ENCODE measurements around the gene C1RL. TPM values are rescaled to one million over a fixed set of nuclear protein-coding genes. Genes with fewer than 3 reads are reported as not detected.
"Not testable (repeated sequence)": the region's sequence is repeated elsewhere in the genome, so short reads cannot be mapped to it uniquely, and the experiment has no call there.

The C1RL gene
- polyA plus RNA-seq, 3 donors: 34.0 to 47.8 (median 35.1) TPM

- no peak for DNase-seq (ENCODE audit: extremely low read depth in 1 of 11, low read depth in 9 of 11, low spot score in 4 of 11)
Observed at GRCh38 chr12:7122811-7123769, 14.1 kb upstream of the C1RL start.

DNA sequence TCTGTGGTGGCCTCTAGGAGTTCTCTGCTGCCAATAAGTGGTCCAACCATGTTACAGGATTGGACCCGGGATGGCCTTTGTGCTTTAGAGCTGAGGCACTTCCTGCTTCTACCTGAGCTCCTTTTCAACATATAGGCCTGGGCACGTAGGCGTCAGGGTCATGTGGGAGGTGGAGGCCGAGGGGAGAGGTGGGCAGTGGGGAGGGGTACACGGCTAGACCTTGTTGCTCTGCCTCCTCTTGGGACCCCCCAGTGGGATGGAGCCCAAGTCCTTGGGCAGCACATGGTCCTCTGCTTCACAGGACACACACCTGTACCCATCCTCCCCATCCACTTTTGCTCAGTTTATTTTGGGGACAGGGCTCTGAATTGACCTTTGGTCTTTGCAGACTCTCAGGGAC, 12.3 kb upstream of the C1RL start:
- no peak for DNase-seq (ENCODE audit: extremely low read depth in 1 of 11, low read depth in 9 of 11, low spot score in 4 of 11)

- DNase-seq (ENCODE audit: extremely low read depth in 1 of 11, low read depth in 9 of 11, low spot score in 4 of 11): no peak
Observed at GRCh38 chr12:7120166-7120565, 11.2 kb upstream of the C1RL start.

DNA sequence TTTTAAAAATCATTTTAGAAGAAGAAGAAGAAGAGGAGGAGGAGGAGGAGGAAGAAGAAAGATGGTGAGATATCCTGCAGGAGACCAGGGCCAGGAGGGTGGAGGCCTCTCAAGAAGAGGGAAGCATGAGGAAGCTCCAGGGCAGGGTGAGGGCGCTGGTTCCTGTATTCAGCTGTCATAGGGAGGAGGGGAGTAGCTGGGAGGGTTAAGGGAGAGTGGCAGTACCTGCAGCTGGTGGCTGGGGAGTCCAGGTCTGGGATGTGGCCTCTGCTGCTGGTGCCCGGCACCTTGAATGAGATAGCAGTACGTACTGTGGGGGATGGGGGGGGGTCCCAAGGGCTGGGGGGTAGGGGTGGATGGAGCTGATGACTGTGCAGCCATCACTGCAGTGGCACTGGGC, 9.9 kb upstream of the C1RL start:
- no peak for DNase-seq (ENCODE audit: extremely low read depth in 1 of 11, low read depth in 9 of 11, low spot score in 4 of 11)

- no peak for DNase-seq (ENCODE audit: extremely low read depth in 1 of 11, low read depth in 9 of 11, low spot score in 4 of 11)
Observed at GRCh38 chr12:7117670-7118069, 8.7 kb upstream of the C1RL start.

GRCh38 chr12:7116916-7117315, 7.9 kb upstream of the C1RL start:
- DNase-seq (ENCODE audit: extremely low read depth in 1 of 11, low read depth in 9 of 11, low spot score in 4 of 11): no peak

- no peak for DNase-seq (ENCODE audit: extremely low read depth in 1 of 11, low read depth in 9 of 11, low spot score in 4 of 11)
Observed at GRCh38 chr12:7116196-7116595, 7.2 kb upstream of the C1RL start.

- no peak for DNase-seq (ENCODE audit: extremely low read depth in 1 of 11, low read depth in 9 of 11, low spot score in 4 of 11)
Observed at GRCh38 chr12:7114851-7115250, 5.8 kb upstream of the C1RL start.

GRCh38 chr12:7114008-7114407, 5.0 kb upstream of the C1RL start:
- DNase-seq (ENCODE audit: extremely low read depth in 1 of 11, low read depth in 9 of 11, low spot score in 4 of 11): no peak

DNA sequence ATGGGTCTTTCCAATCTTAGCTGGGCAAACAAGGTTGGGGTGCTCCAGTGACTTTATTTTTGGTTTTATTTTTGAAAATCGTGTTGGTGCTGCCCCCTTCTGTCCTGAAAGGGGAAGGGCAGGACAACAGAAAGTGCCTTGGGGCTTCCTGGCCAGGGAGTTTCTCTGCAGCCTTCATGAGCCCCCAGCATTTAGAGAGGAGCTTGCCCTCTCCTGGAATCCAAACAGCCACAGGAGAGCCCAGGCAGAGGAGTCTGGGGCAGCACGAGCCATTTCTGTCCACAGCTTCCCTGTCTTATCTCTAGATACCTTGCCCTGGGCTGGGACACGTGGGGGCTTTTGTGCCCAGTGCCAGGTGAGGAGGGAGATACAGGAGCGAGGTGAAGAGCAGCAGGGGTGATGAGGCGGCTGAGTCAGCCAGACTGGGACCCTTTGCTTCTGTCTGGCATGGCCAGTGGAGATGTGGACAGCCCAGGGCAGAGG, 4.4 kb upstream of the C1RL start:
- no peak for DNase-seq (ENCODE audit: extremely low read depth in 1 of 11, low read depth in 9 of 11, low spot score in 4 of 11)

DNA sequence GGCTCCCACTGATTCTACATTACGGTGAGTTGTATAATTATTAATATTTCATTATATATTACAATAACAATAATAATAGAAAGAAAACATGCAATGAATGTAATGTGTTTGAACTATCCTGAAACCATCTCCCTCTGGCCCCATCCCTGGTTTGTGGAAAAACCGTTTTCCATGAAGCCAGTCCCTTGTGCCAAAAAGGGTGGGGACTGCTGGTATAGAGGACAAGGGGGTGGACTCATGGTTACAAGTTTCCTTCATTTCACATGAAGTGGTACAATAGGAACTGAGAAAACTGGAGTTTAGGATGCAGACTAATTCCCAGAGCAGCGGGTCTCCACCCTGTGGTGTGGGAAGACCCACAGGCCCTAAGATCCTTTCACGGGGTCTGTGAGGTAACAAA, 3.0 kb upstream of the C1RL start:
- no peak for DNase-seq (ENCODE audit: extremely low read depth in 1 of 11, low read depth in 9 of 11, low spot score in 4 of 11)

- no peak for DNase-seq (ENCODE audit: extremely low read depth in 1 of 11, low read depth in 9 of 11, low spot score in 4 of 11)
Observed at GRCh38 chr12:7110661-7111060, 1.6 kb upstream of the C1RL start.

DNA sequence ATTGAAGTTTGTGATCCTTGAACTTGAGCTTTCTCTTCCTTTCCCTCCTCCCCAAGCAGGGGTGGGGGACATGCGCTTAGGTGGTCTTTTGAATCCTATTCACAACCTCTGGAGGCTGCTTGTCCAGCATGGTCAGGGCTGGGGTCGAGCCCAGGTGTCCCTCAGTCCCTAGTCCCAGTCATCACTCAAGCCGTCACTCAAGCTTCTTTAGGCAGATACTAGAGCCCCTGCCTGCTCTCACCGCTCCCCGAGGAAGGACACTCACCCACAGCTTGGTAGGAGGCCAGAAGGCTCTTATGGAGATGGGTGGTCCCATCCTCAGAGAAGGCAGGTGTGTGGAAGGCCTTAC, 532 bp upstream of the C1RL start:
- no peak for DNase-seq (ENCODE audit: extremely low read depth in 1 of 11, low read depth in 9 of 11, low spot score in 4 of 11)

DNA sequence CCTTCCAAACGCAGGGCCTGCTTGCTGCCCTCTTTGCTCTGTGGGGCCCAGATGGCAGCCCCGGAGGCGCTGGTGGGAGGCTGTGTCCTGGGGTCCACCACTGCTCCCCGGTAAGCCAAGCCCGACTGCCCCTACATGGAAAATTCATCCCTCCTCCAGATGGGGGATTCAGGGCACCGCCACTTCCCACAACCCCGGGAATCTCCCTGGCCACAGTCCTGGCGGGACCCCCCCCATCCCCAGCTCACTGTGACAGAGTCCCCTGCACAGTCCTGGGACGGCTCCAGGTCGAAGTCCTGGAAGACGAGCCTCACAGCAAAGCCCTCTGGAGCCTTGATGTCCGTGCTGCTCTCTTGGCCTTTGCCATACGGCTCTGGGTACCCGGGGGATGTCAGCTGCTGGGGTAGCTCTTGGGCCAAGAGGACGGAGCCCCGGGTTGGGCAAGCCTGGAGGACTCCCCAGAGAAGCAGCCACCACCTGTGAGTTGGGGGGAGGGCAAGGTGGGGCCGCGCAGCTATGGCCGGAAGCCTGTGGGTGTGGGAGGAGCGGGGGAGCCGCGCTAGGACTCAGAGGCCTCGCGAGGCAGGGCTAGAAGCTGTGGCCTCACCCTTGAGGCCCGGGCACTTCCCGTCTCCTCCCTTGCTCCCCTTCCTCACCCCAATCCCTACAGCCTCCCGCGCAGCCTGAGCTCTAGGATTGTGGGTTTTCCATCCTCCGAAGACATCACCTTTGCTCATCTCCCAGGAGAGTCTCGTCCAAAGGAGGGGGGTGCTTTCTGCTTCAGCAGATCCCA, 815 bp downstream of the C1RL start:
- DNase-seq (ENCODE audit: extremely low read depth in 1 of 11, low read depth in 9 of 11, low spot score in 4 of 11): no peak

DNA sequence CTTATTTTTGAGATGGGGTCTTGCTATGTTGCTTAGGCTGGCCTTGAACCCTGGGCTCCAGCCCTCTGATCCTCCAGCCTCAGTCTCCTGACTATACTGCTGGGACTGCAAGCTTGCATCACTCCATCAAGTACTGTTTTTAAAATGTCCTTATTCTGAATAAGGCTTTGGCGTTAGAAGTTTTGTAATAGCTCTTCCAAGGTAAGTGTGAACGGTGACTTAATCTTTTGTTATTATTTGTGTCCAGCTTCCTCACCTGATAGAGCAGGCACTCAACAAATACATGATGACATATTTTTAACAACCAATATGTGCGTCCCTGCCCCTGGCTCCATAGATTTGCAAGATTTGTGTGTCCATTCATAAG, 1.4 kb downstream of the C1RL start:
- no peak for DNase-seq (ENCODE audit: extremely low read depth in 1 of 11, low read depth in 9 of 11, low spot score in 4 of 11)

DNA sequence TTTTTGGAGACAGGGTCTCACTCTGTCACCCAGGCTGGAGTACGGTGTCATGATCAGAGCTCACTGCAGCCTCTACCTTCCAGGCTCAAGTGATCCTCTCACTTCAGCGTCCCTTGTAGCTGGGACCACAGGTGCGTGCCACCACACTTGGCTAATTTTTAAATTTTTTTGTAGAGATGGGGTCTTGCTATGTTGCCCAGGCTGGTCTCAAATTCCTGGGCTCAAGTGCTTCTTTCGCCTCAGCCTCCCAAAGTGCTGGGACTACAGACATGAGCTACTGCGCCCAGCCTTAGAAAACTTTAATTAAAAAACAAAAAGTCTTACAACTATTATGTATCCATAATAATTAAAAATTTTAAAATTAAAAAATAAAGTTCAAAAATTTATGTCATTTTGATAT, 1.8 kb downstream of the C1RL start:
- not testable (repeated sequence) for DNase-seq (ENCODE audit: extremely low read depth in 1 of 11, low read depth in 9 of 11, low spot score in 4 of 11)

DNA sequence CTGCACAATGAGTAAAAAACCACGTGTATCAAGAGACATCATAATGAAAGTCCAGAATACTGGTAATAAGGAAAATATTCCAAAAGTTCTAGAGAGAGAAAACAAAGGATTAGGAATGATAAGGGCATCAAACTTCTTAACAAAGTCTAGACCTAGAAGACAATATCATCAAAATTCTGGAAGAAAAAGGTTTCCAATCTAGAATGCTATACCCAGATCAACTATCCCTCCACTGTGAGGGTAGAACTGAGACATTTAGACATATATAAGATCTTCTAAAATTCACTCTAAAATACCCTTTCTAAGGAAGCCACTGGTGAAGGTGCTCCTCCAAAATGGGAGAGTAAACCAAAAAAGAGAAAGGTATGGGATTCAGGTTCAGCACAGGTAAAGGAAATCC, 2.9 kb downstream of the C1RL start:
- no peak for DNase-seq (ENCODE audit: extremely low read depth in 1 of 11, low read depth in 9 of 11, low spot score in 4 of 11)

DNA sequence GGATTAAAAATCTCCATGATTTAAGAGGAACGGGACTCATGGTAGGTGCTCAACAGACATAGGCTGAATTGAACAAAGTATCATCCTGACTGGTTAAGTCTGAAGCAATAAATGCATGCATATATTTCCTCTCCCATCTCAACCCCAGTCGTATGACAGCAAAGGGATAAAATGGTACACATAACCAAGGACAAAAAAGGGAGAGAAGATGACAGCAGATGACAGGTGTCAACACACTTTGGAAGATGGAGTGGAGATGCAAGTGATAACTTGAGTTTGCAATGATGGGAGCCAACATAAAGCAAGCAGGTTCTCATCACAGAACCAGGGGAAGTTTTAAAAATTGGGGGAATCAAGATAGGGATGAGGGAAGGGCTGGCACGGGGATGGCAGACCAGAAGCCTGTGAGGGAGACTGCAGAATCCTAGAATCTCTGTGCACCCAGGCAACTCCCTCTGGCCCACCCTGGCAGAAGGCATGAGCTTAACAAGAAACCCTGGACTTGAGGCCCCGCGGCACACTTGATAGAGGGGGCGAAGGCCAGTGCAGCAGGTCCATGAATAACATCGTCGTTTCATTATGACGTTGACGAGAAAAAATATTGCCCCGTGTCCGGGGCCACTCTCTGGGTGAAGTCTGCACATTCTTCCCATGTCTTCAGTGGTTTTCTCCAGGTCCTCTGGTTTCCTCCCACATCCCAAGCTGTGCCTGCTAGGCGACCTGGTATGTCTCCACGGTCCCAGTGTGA, 5.0 kb downstream of the C1RL start:
- DNase-seq (ENCODE audit: extremely low read depth in 1 of 11, low read depth in 9 of 11, low spot score in 4 of 11): no peak

GRCh38 chr12:7102582-7102981, 6.4 kb downstream of the C1RL start:
- no peak for DNase-seq (ENCODE audit: extremely low read depth in 1 of 11, low read depth in 9 of 11, low spot score in 4 of 11)

- DNase-seq (ENCODE audit: extremely low read depth in 1 of 11, low read depth in 9 of 11, low spot score in 4 of 11): no peak
Observed at GRCh38 chr12:7101694-7102131, 7.3 kb downstream of the C1RL start.

All from renal cortex interstitium (tissue), 11 donors.